Astrocyte of the cerebellum (primary cell): ENCODE measurements around the gene BRCA1.

Source experiments
- DNase-seq: peaks from one replicate; pipeline ENCODE4 v3.0.0-alpha.2; 2011; ENCODE audit warnings: low read depth
- H3K4me3 ChIP-seq: 2 replicates; pipeline ENCODE4 v1.5.1; 2011; ENCODE audit warnings: mild to moderate bottlenecking, low read depth, low read length, moderate library complexity
- CTCF ChIP-seq: IDR thresholded peaks from 2 replicates; pipeline ENCODE4 v1.5.1; 2012; ENCODE audit warnings: low read length, low read depth, moderate library complexity, mild to moderate bottlenecking; ENCODE audit errors: missing control alignments
- in situ Hi-C: cut with HindIII; loops from 2 replicates; pipeline ENCODE4 v1.10.0; 2017; ENCODE audit warnings: low sequenced_read_pairs

BRCA1 gene

GRCh38 chr17:43039646-43040045 lies 85.5 kb downstream of the BRCA1 start:
- DNase-seq: no peak
- in situ Hi-C loops: loop anchor here (5.0 kb wide), 1 partner anchor 78 kb away; no protein-coding TSS in a partner anchor
- no peak overlapping the region for H3K4me3 ChIP-seq
- no peak for TF ChIP-seq CTCF

- no peak for TF ChIP-seq CTCF
- no peak for DNase-seq
- no peak overlapping the region for H3K4me3 ChIP-seq
- in situ Hi-C loops: no loop called here
Measured at GRCh38 chr17:43034894-43035293, 90.3 kb downstream of the BRCA1 start.

- TF ChIP-seq CTCF: no peak
- H3K4me3 ChIP-seq: no peak overlapping the region
- in situ Hi-C loops: no loop called here
Measured at GRCh38 chr17:43033948-43034881, 90.9 kb downstream of the BRCA1 start.

GRCh38 chr17:43031666-43032065 lies 93.5 kb downstream of the BRCA1 start:
- in situ Hi-C loops: no loop called here
- H3K4me3 ChIP-seq: no peak overlapping the region
- DNase-seq: no peak
- TF ChIP-seq CTCF: no peak

More at GRCh38 chr17:43033948-43034881, 90.9 kb downstream of the BRCA1 start:
- DNase-seq: no peak

GRCh38 chr17:43030137-43030767 lies 94.9 kb downstream of the BRCA1 start:
- no peak for DNase-seq
- H3K4me3 ChIP-seq: no peak overlapping the region
- no peak for TF ChIP-seq CTCF
- in situ Hi-C loops: no loop called here

GRCh38 chr17:43028221-43028861 lies 96.8 kb downstream of the BRCA1 start:
- no peak for DNase-seq
- in situ Hi-C loops: no loop called here
- no peak overlapping the region for H3K4me3 ChIP-seq
- TF ChIP-seq CTCF: no peak
